WTC11 (cell line): Measurements from ENCODE around the gene CACTIN. TPM values are rescaled to one million over a fixed set of nuclear protein-coding genes. Genes with fewer than 3 reads are reported as not detected.

Source experiments
- ATAC-seq: fragments of 200-7000 bp; cut with Tn5 transposase; 2 replicates; pipeline ENCODE4 v1.10.0; 2021; ENCODE audit warnings: mild to moderate bottlenecking, moderate library complexity
- CTCF ChIA-PET: fragments of 300-600 bp; sonication (Branson Sonifier 250); formaldehyde crosslinking; loops from one replicate; lab custom pipeline; 2021; ENCODE audit warnings: antibody characterized with exemption; lab: Charles Lee
- POLR2A ChIA-PET: fragments of 350-600 bp; sonication (Branson Sonifier 250); formaldehyde crosslinking; loops from one replicate; lab custom pipeline; 2021; ENCODE audit warnings: antibody characterized with exemption; lab: Charles Lee
- DNase-seq: peaks from one replicate; pipeline ENCODE4 v3.0.0; 2021; ENCODE audit warnings: low spot score
- H3K27ac Mint-ChIP-seq: 2 replicates; pipeline ENCODE4 v1.8.0; 2021; ENCODE audit warnings: mixed read lengths
- H3K27me3 Mint-ChIP-seq: 2 replicates; pipeline ENCODE4 v1.8.0; 2021; ENCODE audit warnings: low read depth, mild to moderate bottlenecking, moderate library complexity, mixed read lengths
- H3K36me3 Mint-ChIP-seq: 2 replicates; pipeline ENCODE4 v1.8.0; 2021; ENCODE audit warnings: mixed read lengths
- H3K4me1 Mint-ChIP-seq: 2 replicates; pipeline ENCODE4 v1.8.0; 2022; ENCODE audit warnings: mixed read lengths
- H3K4me3 Mint-ChIP-seq: 2 replicates; pipeline ENCODE4 v1.8.0; 2021; ENCODE audit warnings: mild to moderate bottlenecking, moderate library complexity, mixed read lengths
- H3K9me3 Mint-ChIP-seq: 2 replicates; pipeline ENCODE4 v1.8.0; 2021; ENCODE audit warnings: mixed read lengths
- ARID4B ChIP-seq: sonication (generic); formaldehyde crosslinking; IDR thresholded peaks from 2 replicates; pipeline ENCODE4 v1.8.0; 2023; ENCODE audit warnings: missing genetic modification reagents, mild to moderate bottlenecking, borderline replicate concordance
- ATF6 ChIP-seq: sonication (generic); formaldehyde crosslinking; IDR thresholded peaks from 2 replicates; pipeline ENCODE4 v1.8.1; 2023; ENCODE audit warnings: mild to moderate bottlenecking, missing genetic modification reagents
- CDX4 ChIP-seq: fragments of 250-450 bp; sonication (Bioruptor Pico); IDR thresholded peaks from 2 replicates; pipeline ENCODE4 v1.9.0; 2021; ENCODE audit warnings: moderate library complexity, mild to moderate bottlenecking, inconsistent platforms, borderline replicate concordance
- CREB1 ChIP-seq: sonication (generic); formaldehyde crosslinking; IDR thresholded peaks from 2 replicates; pipeline ENCODE4 v1.8.0; 2023; ENCODE audit warnings: mild to moderate bottlenecking, missing genetic modification reagents
- CREM ChIP-seq: sonication (generic); formaldehyde crosslinking; IDR thresholded peaks from 2 replicates; pipeline ENCODE4 v1.8.1; 2022; ENCODE audit warnings: mild to moderate bottlenecking, missing genetic modification reagents, moderate library complexity
- CTCF ChIP-seq: fragments of 200-600 bp; IDR thresholded peaks from 2 replicates; pipeline ENCODE4 v1.8.0; 2022; ENCODE audit warnings: antibody characterized with exemption
- ESRRA ChIP-seq: sonication (generic); formaldehyde crosslinking; IDR thresholded peaks from 2 replicates; pipeline ENCODE4 v1.8.1; 2022; ENCODE audit warnings: mild to moderate bottlenecking, missing genetic modification reagents, borderline replicate concordance
- FOXP1 ChIP-seq: sonication (generic); formaldehyde crosslinking; IDR thresholded peaks from 2 replicates; pipeline ENCODE4 v1.8.0; 2022; ENCODE audit warnings: missing genetic modification reagents, mild to moderate bottlenecking, moderate library complexity, borderline replicate concordance
- HMGA2 ChIP-seq: fragments of 250-450 bp; sonication (Bioruptor Pico); IDR thresholded peaks from 2 replicates; pipeline ENCODE4 v1.4.0; 2021; ENCODE audit warnings: mild to moderate bottlenecking, moderate library complexity
- JAZF1 ChIP-seq: fragments of 250-450 bp; sonication (Bioruptor Pico); IDR thresholded peaks from 2 replicates; pipeline ENCODE4 v1.9.0; 2021; ENCODE audit warnings: moderate library complexity, mild to moderate bottlenecking, inconsistent platforms
- NFATC4 ChIP-seq: fragments of 250-450 bp; sonication (Bioruptor Pico); IDR thresholded peaks from 2 replicates; pipeline ENCODE4 v1.9.0; 2021; ENCODE audit warnings: mild to moderate bottlenecking
- NR2C2 ChIP-seq: sonication (generic); formaldehyde crosslinking; IDR thresholded peaks from 2 replicates; pipeline ENCODE4 v1.8.0; 2022; ENCODE audit warnings: mild to moderate bottlenecking, missing genetic modification reagents
- NR3C1 ChIP-seq: sonication (generic); formaldehyde crosslinking; conservative IDR thresholded peaks from 2 replicates; pipeline ENCODE4 v1.8.1; 2023; ENCODE audit warnings: low read depth, mild to moderate bottlenecking, missing genetic modification reagents
- PREB ChIP-seq: sonication (generic); formaldehyde crosslinking; IDR thresholded peaks from 2 replicates; pipeline ENCODE4 v1.8.1; 2022; ENCODE audit warnings: mild to moderate bottlenecking, missing genetic modification reagents, moderate library complexity, borderline replicate concordance
- SP1 ChIP-seq: sonication (generic); formaldehyde crosslinking; conservative IDR thresholded peaks from 2 replicates; pipeline ENCODE4 v1.8.1; 2022; ENCODE audit warnings: missing genetic modification reagents
- USF2 ChIP-seq: sonication (generic); formaldehyde crosslinking; IDR thresholded peaks from 2 replicates; pipeline ENCODE4 v1.8.1; 2023; ENCODE audit warnings: mild to moderate bottlenecking, missing genetic modification reagents, moderate library complexity
- ZNF219 ChIP-seq: sonication (generic); formaldehyde crosslinking; IDR thresholded peaks from 2 replicates; pipeline ENCODE4 v1.8.0; 2023; ENCODE audit warnings: missing genetic modification reagents, mild to moderate bottlenecking, borderline replicate concordance
- ZNF416 ChIP-seq: fragments of 250-450 bp; sonication (Bioruptor Pico); IDR thresholded peaks from 2 replicates; pipeline ENCODE4 v1.9.0; 2021; ENCODE audit warnings: mild to moderate bottlenecking, inconsistent platforms
- ZNF512 ChIP-seq: sonication (generic); formaldehyde crosslinking; IDR thresholded peaks from 2 replicates; pipeline ENCODE4 v1.8.1; 2022; ENCODE audit warnings: missing genetic modification reagents, borderline replicate concordance
- total RNA-seq: library from RNA; stranded (reverse); gene quantifications from 3 replicates; pipeline ENCODE4 v1.2.3, GENCODE V29; 2021

CACTIN gene
- total RNA-seq, 1 experiment from 2014 or later = 42.2 TPM

- 0 out of 2 replicates have a peak, but pooled peaks cover 2% of the 10 kb centered on the region for H3K36me3 Mint-ChIP-seq
- no peaks in the 10 kb centered on the region for H3K4me1 Mint-ChIP-seq
- no peak for TF ChIP-seq FOXP1 (CRISPR knock-in tag)
- no peak for TF ChIP-seq HMGA2 (CRISPR knock-in tag)
- TF ChIP-seq CTCF = no peak
- no peak for TF ChIP-seq USF2 (CRISPR knock-in tag)
- no peak for TF ChIP-seq ATF6 (CRISPR knock-in tag)
- TF ChIP-seq ARID4B = no peak
- TF ChIP-seq ZNF219 (CRISPR knock-in tag) = no peak
- TF ChIP-seq NFATC4 = no peak
- no peak for TF ChIP-seq CREM
- no peak for TF ChIP-seq SP1 (CRISPR knock-in tag)
- no peak for TF ChIP-seq NR3C1
- TF ChIP-seq NR2C2 (CRISPR knock-in tag) = no peak
- TF ChIP-seq CDX4 (CRISPR knock-in tag) = no peak
- TF ChIP-seq PREB (CRISPR knock-in tag) = no peak
- no peak for TF ChIP-seq JAZF1 (CRISPR knock-in tag)
- no peak for TF ChIP-seq ZNF416
- TF ChIP-seq CREB1 (CRISPR knock-in tag) = no peak
- no peak for TF ChIP-seq ESRRA (CRISPR knock-in tag)
- TF ChIP-seq ZNF512 (CRISPR knock-in tag) = no peak
- H3K27me3 Mint-ChIP-seq = peaks cover 46% of the 10 kb centered on the region
- H3K27ac Mint-ChIP-seq = no peak overlapping the region
- DNase-seq = no peak
- peaks cover 17% of the 10 kb centered on the region for H3K9me3 Mint-ChIP-seq
- POLR2A ChIA-PET = interaction anchor here (0.6 to 3.4 kb wide), 2 partner anchors 12 to 1036 kb away, joined by 3 to 12 read pairs; no protein-coding TSS in a partner anchor
- CTCF ChIA-PET = interaction anchor here (1.1 to 4.1 kb wide), 3 partner anchors 10 to 30 kb away, joined by 3 to 17 read pairs (median 5); no protein-coding TSS in a partner anchor
- ATAC-seq = no peak
- H3K4me3 Mint-ChIP-seq = no peak overlapping the region
Measured at GRCh38 chr19:3589439-3589838, 37.2 kb downstream of the CACTIN start.
